GM12878 (cell line): ENCODE measurements around the gene BMP8B. TPM values are rescaled to one million over a fixed set of nuclear protein-coding genes. Genes with fewer than 3 reads are reported as not detected.

ENCODE experiments used
- ATAC-seq: fragments of 200-7000 bp; cut with Tn5 transposase; 3 replicates; pipeline ENCODE4 v1.9.1; 2020; ENCODE audit warnings: mild to moderate bottlenecking, moderate library complexity
- BruUV-seq: library from RNA; stranded (reverse); fragments of 400-500 nt; replicated peaks from 2 replicates; lab custom pipeline; 2021; lab: Mats Ljungman, UMichigan
- CTCF ChIA-PET: fragments of 300-600 bp; sonication (Branson Sonifier 250); formaldehyde crosslinking; extraction: SDS; loops from one replicate; lab custom pipeline; 2021; ENCODE audit warnings: inconsistent platforms; lab: Yijun Ruan, JAX
- POLR2A ChIA-PET: fragments of 350-600 bp; formaldehyde crosslinking; extraction: SDS; loops from one replicate; lab custom pipeline; 2021; ENCODE audit warnings: inconsistent platforms; lab: Charles Lee
- RAD21 ChIA-PET: fragments of 300-600 bp; sonication (Branson Sonifier 250); formaldehyde crosslinking; loops from one replicate; lab custom pipeline; 2023; ENCODE audit warnings: antibody characterized with exemption; ENCODE audit not compliant: unreplicated experiment; lab: Charles Lee
- SMC1A ChIA-PET: fragments of 300-600 bp; sonication (Branson Sonifier 250); formaldehyde crosslinking; loops from one replicate; lab custom pipeline; 2023; ENCODE audit not compliant: unreplicated experiment, uncharacterized antibody; lab: Charles Lee
- DNase-seq: peaks from one replicate; pipeline ENCODE4 v3.0.0-alpha.2; 2011; ENCODE audit warnings: low read depth, low spot score
- FAIRE-seq: peaks from 3 replicates; lab custom pipeline; 2011; peaks lifted over from hg19 to GRCh38; lab: Jason Lieb, UNC
- H2AFZ ChIP-seq: 2 replicates; pipeline ENCODE4 v1.6.0; 2011; ENCODE audit warnings: low read depth, low read length, control low read depth; ENCODE audit not compliant: control insufficient read depth
- H3K27ac ChIP-seq: 2 replicates; pipeline ENCODE4 v1.5.1; 2011; ENCODE audit warnings: control low read depth; ENCODE audit not compliant: control insufficient read depth, insufficient read depth
- H3K27me3 ChIP-seq, 2 experiments: replicated peaks in 1 of 2; 2 replicates each; pipeline versions ENCODE4 v1.6.0 to v1.6.1; 2011; ENCODE audit warnings: low read length in 1 of 2; ENCODE audit not compliant: control insufficient read depth in 2 of 2, insufficient read depth in 2 of 2
- H3K36me3 ChIP-seq, 2 experiments: 2 replicates each; pipeline ENCODE4 v1.5.1; 2011; ENCODE audit warnings: low read length in 1 of 2; ENCODE audit not compliant: control insufficient read depth in 2 of 2, insufficient read depth in 2 of 2
- H3K4me1 ChIP-seq: 2 replicates; pipeline ENCODE4 v1.6.1; 2011; ENCODE audit warnings: mild to moderate bottlenecking, low read length, moderate library complexity, mixed read lengths; ENCODE audit not compliant: control insufficient read depth, insufficient read depth
- H3K4me2 ChIP-seq: 2 replicates; pipeline ENCODE4 v1.6.0; 2011; ENCODE audit warnings: control low read depth; ENCODE audit not compliant: control insufficient read depth, insufficient read depth
- H3K4me3 ChIP-seq: fragments of 200-600 bp; sonication (generic); 2 replicates; pipeline ENCODE4 v1.5.1; 2016
- H3K79me2 ChIP-seq: 2 replicates; pipeline ENCODE4 v1.6.0; 2011; ENCODE audit warnings: low read length; ENCODE audit not compliant: control insufficient read depth, insufficient read depth
- H3K9ac ChIP-seq: 2 replicates; pipeline ENCODE4 v1.8.0; 2011; ENCODE audit warnings: low read length, control low read depth, mixed read lengths; ENCODE audit not compliant: control insufficient read depth, insufficient read depth
- H3K9me3 ChIP-seq: replicated peaks from 3 replicates; pipeline ENCODE4 v1.5.1; 2011; ENCODE audit warnings: mild to moderate bottlenecking, low read length; ENCODE audit not compliant: control insufficient read depth, insufficient read depth
- H4K20me1 ChIP-seq: 2 replicates; pipeline ENCODE4 v1.6.0; 2011; ENCODE audit not compliant: control insufficient read depth, insufficient read depth
- ATF2 ChIP-seq: IDR thresholded peaks from 2 replicates; pipeline ENCODE4 v1.6.1; 2012; ENCODE audit warnings: low read length, inconsistent platforms
- BACH1 ChIP-seq: fragments of 450-650 bp; IDR thresholded peaks from 2 replicates; pipeline ENCODE4 v1.6.1; 2017; ENCODE audit warnings: mild to moderate bottlenecking, borderline replicate concordance
- BCL11A ChIP-seq: IDR thresholded peaks from 2 replicates; pipeline ENCODE4 v1.6.1; 2011; ENCODE audit warnings: low read depth, low read length
- CHD1 ChIP-seq: IDR thresholded peaks from 2 replicates; pipeline ENCODE4 v1.6.1; 2012; ENCODE audit warnings: low read depth, low read length, improper control_type of control experiment
- E2F8 ChIP-seq: fragments of 450-650 bp; IDR thresholded peaks from 2 replicates; pipeline ENCODE4 v1.6.1; 2018; ENCODE audit warnings: mild to moderate bottlenecking, low read depth, moderate library complexity; ENCODE audit not compliant: partially characterized antibody
- EGR1 ChIP-seq, 2 experiments: IDR thresholded peaks; 1 replicate in 1 of 2; 2 replicates in 1 of 2; pipeline ENCODE4 v1.6.1; 2011 to 2012; ENCODE audit warnings: low read depth in 2 of 2, low read length in 2 of 2, borderline replicate concordance in 1 of 2, mild to moderate bottlenecking in 1 of 2, moderate library complexity in 1 of 2
- FOS ChIP-seq: IDR thresholded peaks from 3 replicates; pipeline ENCODE4 v1.6.1; 2011; ENCODE audit warnings: borderline replicate concordance; ENCODE audit not compliant: insufficient read length; ENCODE audit errors: extremely low read depth
- FOXM1 ChIP-seq: IDR thresholded peaks from 2 replicates; pipeline ENCODE4 v1.6.1; 2012; ENCODE audit warnings: low read depth, mild to moderate bottlenecking, inconsistent platforms, low read length, moderate library complexity
- GABPA ChIP-seq: IDR thresholded peaks from 2 replicates; pipeline ENCODE4 v1.6.1; 2014; ENCODE audit warnings: antibody characterized with exemption, low read depth, mild to moderate bottlenecking, inconsistent platforms
- IKZF2 ChIP-seq, 2 experiments: fragments of 450-650 bp; IDR thresholded peaks; 2 replicates each; pipeline ENCODE4 v1.6.1; 2017; ENCODE audit warnings: mild to moderate bottlenecking in 2 of 2, moderate library complexity in 2 of 2
- IRF3 ChIP-seq: fragments of 450-650 bp; IDR thresholded peaks from 2 replicates; pipeline ENCODE4 v1.6.1; 2014; ENCODE audit warnings: mild to moderate bottlenecking
- LARP7 ChIP-seq: fragments of 450-650 bp; IDR thresholded peaks from 2 replicates; pipeline ENCODE4 v1.6.1; 2017; ENCODE audit warnings: mild to moderate bottlenecking
- MTA3 ChIP-seq: IDR thresholded peaks from 2 replicates; pipeline ENCODE4 v1.6.1; 2012; ENCODE audit warnings: low read length, inconsistent platforms, borderline replicate concordance
- MXI1 ChIP-seq: fragments of 150-350 bp; IDR thresholded peaks from 2 replicates; pipeline ENCODE4 v1.6.1; 2011; ENCODE audit warnings: low read depth, mild to moderate bottlenecking, inconsistent platforms, low read length, improper control_type of control experiment
- PAX8 ChIP-seq: fragments of 450-650 bp; IDR thresholded peaks from 2 replicates; pipeline ENCODE4 v1.6.1; 2017; ENCODE audit warnings: mild to moderate bottlenecking, moderate library complexity
- ZBTB11 ChIP-seq: fragments of 450-650 bp; formaldehyde crosslinking; IDR thresholded peaks from 2 replicates; pipeline ENCODE4 v1.5.0; 2022; ENCODE audit warnings: mild to moderate bottlenecking, missing genetic modification characterization
- WGBS: methylation state at CpG from one replicate; pipeline ENCODE4 v1.1.6; 2016; ENCODE audit warnings: low lambda C conversion rate; ENCODE audit not compliant: insufficient replicate concordance, insufficient coverage; ENCODE audit errors: missing lambda C conversion rate; 5-methylcytosine and 5-hydroxymethylcytosine counted together
- in situ Hi-C: fragments of 300-500 bp; cut with MboI; formaldehyde crosslinking; loops from 9 replicates; pipeline ENCODE4 v1.14.3; 2018; ENCODE audit warnings: mixed read lengths
- intact Hi-C: fragments of 100-400 bp; cut with micrococcal nuclease; formaldehyde crosslinking; loops from one replicate; pipeline ENCODE4 v1.14.2; 2022; ENCODE audit not compliant: unreplicated experiment
- polyA plus RNA-seq, 11 experiments: library from polyadenylated mRNA; depleted of rRNA in 4 of 11; unstranded in 6 of 11; stranded (reverse) in 5 of 11; fragments of >200 nt; fragmentation: Nextera tagmentation in 4 of 11; fragmentation: Illumina TruSeq in 1 of 11; extraction: Ambion mirVana in 4 of 11; extraction: Trizol in 1 of 11; gene quantifications; 1 replicate in 1 of 11; 2 replicates in 10 of 11; pipeline versions ENCODE4 v1.2.1 to v1.2.3, GENCODE V29; 2011 to 2016; ENCODE audit warnings: inconsistent platforms in 2 of 11, missing spikeins in 2 of 11, low read depth in 1 of 11
- total RNA-seq, 4 experiments: library from RNA; depleted of rRNA in 3 of 4; stranded (reverse); fragments of >200 nt in 3 of 4; fragmentation: Illumina TruSeq in 1 of 4; extraction: Trizol in 1 of 4; gene quantifications; 2 replicates each; pipeline versions ENCODE4 v1.2.1 to v1.2.3, GENCODE V29; 2013 to 2021

BMP8B gene
- total and polyA plus RNA-seq, 10 of the 15 experiments (the other 5 are each of a cell fraction or from before 2014, with no cell fraction given): 0.09 to 1.2 (median 0.52) TPM

GRCh38 chr1:39779137-39779536 is 9.5 kb downstream of the BMP8B start:
- H3K4me3 ChIP-seq: no peak overlapping the region
- no peak overlapping the region for H3K9ac ChIP-seq
- ChIA-PET RAD21 (no interaction called here), POLR2A (no interaction called here), CTCF (no interaction called here), SMC1A (no interaction called here)
- FAIRE-seq: no peak
- ATAC-seq: no peak
- H3K27ac ChIP-seq: no peak overlapping the region
- no peaks in the 10 kb centered on the region for H3K27me3 ChIP-seq
- H2AFZ ChIP-seq: no peak overlapping the region
- no TSS peak for BruUV-seq
- no peaks in the 10 kb centered on the region for H3K36me3 ChIP-seq
- H3K4me1 ChIP-seq: peaks cover 13% of the 10 kb centered on the region
- intact Hi-C loops (no loop called here), in situ Hi-C loops (no loop called here)
- WGBS: 73% methylated on average over 7 of the region's 7 CpGs
- no peaks in the 10 kb centered on the region for H3K79me2 ChIP-seq
- H3K4me2 ChIP-seq: no peak overlapping the region
- H4K20me1 ChIP-seq: no peaks in the 10 kb centered on the region
- no peak for DNase-seq
- no peaks in the 10 kb centered on the region for H3K9me3 ChIP-seq
- TF ChIP-seq IKZF2 (IDR thresholded peaks at IDR 0.05): no peak
- TF ChIP-seq ATF2: no peak
- TF ChIP-seq MXI1: no peak
- TF ChIP-seq MTA3: no peak
- no peak for TF ChIP-seq CHD1
- TF ChIP-seq E2F8: no peak
- no peak for TF ChIP-seq BCL11A
- TF ChIP-seq EGR1 (IDR thresholded peaks at IDR 0.05; ENCODE audit: borderline replicate concordance in 1 of 2, low read depth in 2 of 2, low read length in 2 of 2): no peak
- no peak for TF ChIP-seq GABPA
- TF ChIP-seq FOS: no peak
- TF ChIP-seq BACH1: no peak
- TF ChIP-seq PAX8: no peak
- TF ChIP-seq FOXM1: no peak
- no peak for TF ChIP-seq IRF3
- TF ChIP-seq LARP7: no peak
- TF ChIP-seq ZBTB11: no peak
